Adrenal gland (tissue), 12 donors: ENCODE measurements around the gene SPPL2A. TPM values are rescaled to one million over a fixed set of nuclear protein-coding genes. Genes with fewer than 3 reads are reported as not detected.

Experiments used
- DNase-seq, 7 donors: peaks; one replicate each; pipeline ENCODE4 v3.0.0-alpha.2; 2019 to 2020
- H3K27ac ChIP-seq, 5 donors: fragments of 200-600 bp; sonication (generic) in 4 of 5; 1 replicate in 3 of 5; 2 replicates in 2 of 5; pipeline versions ENCODE4 v1.5.1 to v1.8.0; 2016 to 2020; ENCODE audit warnings: mild to moderate bottlenecking in 1 of 5
- H3K27me3 ChIP-seq: fragments of 200-600 bp; 2 replicates; pipeline ENCODE4 v1.8.0; 2021
- H3K36me3 ChIP-seq, 2 donors: fragments of 200-600 bp; replicated peaks in 1 of 2; 1 replicate in 1 of 2; 2 replicates in 1 of 2; pipeline versions ENCODE4 v1.5.1 to v1.8.0; 2018 to 2022
- H3K4me1 ChIP-seq, 2 donors: fragments of 200-600 bp; replicated peaks in 1 of 2; 1 replicate in 1 of 2; 2 replicates in 1 of 2; pipeline versions ENCODE4 v1.5.1 to v1.8.0; 2018 to 2021
- H3K4me3 ChIP-seq, 4 donors: fragments of 200-600 bp; sonication (generic) in 3 of 4; one replicate each; pipeline ENCODE4 v1.5.1; 2016 to 2018
- H3K9me3 ChIP-seq, 3 donors: fragments of 200-600 bp; sonication (generic) in 1 of 3; replicated peaks in 1 of 3; 1 replicate in 2 of 3; 2 replicates in 1 of 3; pipeline versions ENCODE4 v1.5.1 to v1.8.0; 2016 to 2021
- POLR2A ChIP-seq, 2 donors: fragments of 450-650 bp; IDR thresholded peaks; one replicate each; pipeline ENCODE4 v1.6.1; 2017; ENCODE audit warnings: antibody characterized with exemption in 2 of 2, mild to moderate bottlenecking in 2 of 2, moderate library complexity in 1 of 2
- WGBS, 4 donors: extraction: QIAGEN DNeasy Blood & Tissue Kit in 2 of 4; methylation state at CpG; one replicate each; pipeline versions ENCODE4 v1.1.5 to v1.1.7; 2013 to 2017; 5-methylcytosine and 5-hydroxymethylcytosine counted together
- intact Hi-C, 2 donors: fragments of 100-400 bp; cut with DNase I; formaldehyde crosslinking; loops; one replicate each; pipeline versions ENCODE4 v1.14.1 to v1.15.0; 2022 to 2023
- polyA plus RNA-seq, 3 donors: library from polyadenylated mRNA; stranded (reverse); fragments of 200-250 nt in 2 of 3; fragments of 350-450 nt in 1 of 3; fragmentation: Illumina TruSeq in 1 of 3; extraction: RNeasy Lipid Tissue Mini Kit (QIAGEN cat#74804) in 1 of 3; gene quantifications; one replicate each; pipeline ENCODE4 v1.2.3, GENCODE V29; 2013 to 2014
- total RNA-seq, 9 donors: library from RNA; depleted of rRNA in 4 of 9; stranded (reverse); fragments of >200 nt in 4 of 9; fragments of 120-200 nt in 1 of 9; fragmentation: NEBNext Ultra II Directional in 1 of 9; extraction: Animal tissue kit (Norgen Biotek cat#: 25700) in 1 of 9; gene quantifications; one replicate each; pipeline versions ENCODE4 v1.1.0 to v1.2.4, GENCODE V29; 2013 to 2023
- TF ChIP-seq, protein P1 (sequence below), 6 experiments: fragments of 450-650 bp in 4 of 6; fragments of 200-600 bp in 2 of 6; sonication (generic) in 1 of 6; IDR thresholded peaks; 1 replicate in 5 of 6; 2 replicates in 1 of 6; pipeline versions ENCODE4 v1.5.1 to v1.8.0; 2016 to 2021; ENCODE audit warnings: antibody characterized with exemption in 6 of 6, mild to moderate bottlenecking in 2 of 6, moderate library complexity in 1 of 6
- donor health status: healthy with polysubstance abuse.
- donor health status: Bipolar disorder and iron deficiency.
- donor health status: DM: yes; HTN: yes; CAD: no.
- donor health status: DM: no; HTN: no; CAD: no.
- donor health status: DM: no; HTN: no; CAD: no.
- donor health status: DM: yes; HTN: yes; CAD: no.

SPPL2A gene
- total and polyA plus RNA-seq, 12 donors, result 23.3 to 378 (median 127) TPM

DNA sequence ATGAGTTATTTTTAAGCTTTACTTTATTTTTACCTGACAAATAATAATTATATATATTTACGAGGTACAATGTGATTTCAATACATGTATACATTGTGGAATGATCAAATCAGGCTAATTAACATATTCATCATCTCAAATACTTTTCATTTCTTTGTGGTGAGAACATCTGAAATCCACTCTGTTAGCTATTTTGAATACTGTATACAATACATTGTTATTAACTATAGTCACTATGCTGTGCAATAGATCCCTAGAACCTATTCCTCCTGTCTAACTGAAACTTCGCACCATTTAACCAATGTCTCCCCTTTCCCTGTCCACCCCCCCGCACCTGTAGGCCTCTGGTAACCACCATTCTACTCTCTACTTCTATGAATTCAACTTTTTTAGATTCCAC, 7.9 kb upstream of the SPPL2A start:
- DNase-seq, result no peak
- no peaks in the 10 kb centered on the region for H3K36me3 ChIP-seq
- H3K27me3 ChIP-seq, result no peaks in the 10 kb centered on the region
- H3K27ac ChIP-seq, result no peak overlapping the region
- intact Hi-C loops, result no loop called here
- TF ChIP-seq, protein P1, sequence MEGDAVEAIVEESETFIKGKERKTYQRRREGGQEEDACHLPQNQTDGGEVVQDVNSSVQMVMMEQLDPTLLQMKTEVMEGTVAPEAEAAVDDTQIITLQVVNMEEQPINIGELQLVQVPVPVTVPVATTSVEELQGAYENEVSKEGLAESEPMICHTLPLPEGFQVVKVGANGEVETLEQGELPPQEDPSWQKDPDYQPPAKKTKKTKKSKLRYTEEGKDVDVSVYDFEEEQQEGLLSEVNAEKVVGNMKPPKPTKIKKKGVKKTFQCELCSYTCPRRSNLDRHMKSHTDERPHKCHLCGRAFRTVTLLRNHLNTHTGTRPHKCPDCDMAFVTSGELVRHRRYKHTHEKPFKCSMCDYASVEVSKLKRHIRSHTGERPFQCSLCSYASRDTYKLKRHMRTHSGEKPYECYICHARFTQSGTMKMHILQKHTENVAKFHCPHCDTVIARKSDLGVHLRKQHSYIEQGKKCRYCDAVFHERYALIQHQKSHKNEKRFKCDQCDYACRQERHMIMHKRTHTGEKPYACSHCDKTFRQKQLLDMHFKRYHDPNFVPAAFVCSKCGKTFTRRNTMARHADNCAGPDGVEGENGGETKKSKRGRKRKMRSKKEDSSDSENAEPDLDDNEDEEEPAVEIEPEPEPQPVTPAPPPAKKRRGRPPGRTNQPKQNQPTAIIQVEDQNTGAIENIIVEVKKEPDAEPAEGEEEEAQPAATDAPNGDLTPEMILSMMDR (IDR thresholded peaks at IDR 0.05), result no peak
- no peak for TF ChIP-seq POLR2A (IDR thresholded peaks at IDR 0.05)
- 90 to 95% (median 91%) methylated on average over 3 of the region's 3 CpGs for whole genome bisulfite sequencing, 4 donors
- H3K9me3 ChIP-seq, result no peaks in the 10 kb centered on the region
- no peaks in the 10 kb centered on the region for H3K4me1 ChIP-seq
- H3K4me3 ChIP-seq, result no peak overlapping the region

DNA sequence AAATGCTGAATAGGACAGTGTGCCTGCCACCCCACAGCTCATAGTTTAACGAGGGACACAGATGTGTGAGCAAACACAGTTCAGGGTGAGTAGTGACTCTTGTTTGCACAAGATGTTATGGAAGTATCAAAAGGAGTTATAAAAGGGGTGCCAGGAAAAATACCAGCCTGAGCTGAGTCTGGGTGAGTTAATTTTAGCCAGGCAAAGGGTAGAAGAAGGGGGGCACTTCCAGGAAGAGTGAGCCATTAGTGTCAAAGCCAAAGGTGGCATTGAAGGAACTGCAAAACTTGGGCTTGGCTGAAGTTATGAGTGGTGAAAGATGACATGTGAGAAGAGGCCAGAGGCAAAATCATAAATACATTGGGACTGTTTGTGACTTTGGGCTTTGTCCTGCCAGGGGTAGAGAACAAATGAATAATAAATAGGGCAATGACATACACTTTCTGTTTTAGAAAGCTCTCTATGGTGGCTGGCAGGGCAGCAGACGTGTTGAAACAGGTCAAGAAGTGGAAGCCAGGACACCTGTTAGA, 1.9 kb upstream of the SPPL2A start:
- Histone ChIP-seq H3K9me3 (no peaks in the 10 kb centered on the region), H3K4me3 (no peak overlapping the region), H3K27ac (no peak overlapping the region), H3K4me1 (peaks cover 8 to 22% of the 10 kb centered on the region in 2 donors), H3K36me3 (no peaks in the 10 kb centered on the region), H3K27me3 (no peaks in the 10 kb centered on the region)
- intact Hi-C loops, result loop anchor here in 1 of 2 donors (10.0 kb wide), 1 partner anchor 517 kb away; no protein-coding TSS in a partner anchor
- 67 to 70% (median 68%) methylated on average over 2 of the region's 2 CpGs for WGBS, 4 donors
- DNase-seq, result peak in 1 of 7 donors; percentile 57
- no peak for TF ChIP-seq POLR2A (IDR thresholded peaks at IDR 0.05)
- TF ChIP-seq, protein P1 (IDR thresholded peaks at IDR 0.05), result no peak

DNA sequence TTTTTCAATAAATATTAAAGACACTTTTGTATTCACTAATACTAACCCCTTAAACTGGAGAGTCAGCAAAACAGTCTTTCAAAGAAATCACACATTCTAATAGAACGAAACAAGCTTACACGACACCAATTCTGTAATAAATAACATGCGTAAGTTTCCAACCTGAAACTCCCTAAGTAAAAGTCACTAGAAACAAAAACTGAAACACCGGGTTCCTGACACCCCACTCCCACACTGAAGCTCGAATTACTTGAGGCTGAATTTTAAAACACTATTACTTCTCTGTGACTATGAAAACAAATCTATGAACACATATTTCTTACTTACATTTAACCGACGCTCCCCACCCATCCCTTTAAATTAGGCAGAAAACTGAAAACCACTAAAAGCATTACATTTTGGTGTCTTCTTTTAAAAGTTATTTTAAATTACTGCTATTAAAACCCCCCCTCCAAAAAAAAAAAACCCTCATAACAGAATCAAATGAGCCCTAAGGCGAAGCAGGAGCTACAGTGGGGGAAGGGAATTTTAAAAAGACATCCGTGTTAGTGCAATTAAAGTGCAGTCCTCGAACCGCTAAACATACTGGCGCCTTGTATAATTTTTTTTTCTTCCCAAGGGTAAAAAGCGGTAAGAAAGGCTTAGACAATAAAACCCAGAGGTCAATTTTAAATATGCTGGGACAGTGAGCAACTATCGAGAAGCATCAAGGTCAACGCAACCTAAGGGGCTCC, 878 bp downstream of the SPPL2A start:
- intact Hi-C loops, result loop anchor here in 1 of 2 donors (10.0 kb wide), 1 partner anchor 520 kb away; no protein-coding TSS in a partner anchor
- H3K4me1 ChIP-seq, result peaks cover 11 to 31% of the 10 kb centered on the region in 2 donors
- WGBS, 4 donors, result 1% methylated on average over 15 of the region's 15 CpGs

DNA sequence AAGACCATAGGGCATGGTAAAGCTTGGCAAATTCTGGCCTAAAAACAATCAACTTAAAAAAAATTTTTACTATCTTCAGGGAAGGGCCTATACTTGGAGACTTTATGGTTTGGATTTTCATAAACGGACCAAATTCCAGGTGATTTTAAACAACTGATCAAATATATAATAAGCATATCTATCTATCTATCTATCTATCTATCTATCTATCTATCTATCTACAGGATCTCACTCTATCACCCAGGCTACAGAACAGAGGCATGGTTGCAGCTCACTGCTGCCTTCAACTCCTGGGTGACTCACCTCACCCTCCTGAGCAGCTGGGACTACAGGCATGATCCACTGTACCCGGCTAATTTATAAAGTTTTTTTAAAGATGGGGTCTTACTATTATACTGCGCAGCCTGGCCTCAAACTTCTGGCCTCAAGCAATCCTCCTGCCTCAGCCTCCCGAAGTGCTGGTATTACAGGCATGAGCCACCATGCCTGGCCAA, 6.7 kb downstream of the SPPL2A start:
- Histone ChIP-seq H3K27me3 (no peaks in the 10 kb centered on the region), H3K4me3 (no peak overlapping the region), H3K36me3 (no peaks in the 10 kb centered on the region), H3K27ac (peak overlapping the region in 1 of 5 donors; percentile 22), H3K9me3 (no peaks in the 10 kb centered on the region), H3K4me1 (peaks cover 22 to 33% of the 10 kb centered on the region in 2 donors)
- WGBS, 4 donors, result 78 to 83% (median 82%) methylated on average over 4 of the region's 4 CpGs
- no peak for TF ChIP-seq POLR2A (IDR thresholded peaks at IDR 0.05)
- TF ChIP-seq, protein P1 (IDR thresholded peaks at IDR 0.05), result no peak
- peak in 4 of 7 donors; percentile 32 to 47 (median 38) for DNase-seq
- intact Hi-C loops, result loop anchor here in 1 of 2 donors (10.0 kb wide), 1 partner anchor 64 kb away; no protein-coding TSS in a partner anchor

More for the DNA sequence above, 878 bp downstream of the SPPL2A start:
- peak overlapping the region; percentile 52 to 89 (median 66) for H3K4me3 ChIP-seq
- no peak for DNase-seq
- H3K27ac ChIP-seq, result peak overlapping the region; percentile 77 to 98 (median 96)
- no peaks in the 10 kb centered on the region for H3K27me3 ChIP-seq
- H3K9me3 ChIP-seq, result no peaks in the 10 kb centered on the region
- no peak for TF ChIP-seq POLR2A (IDR thresholded peaks at IDR 0.05)
- TF ChIP-seq, protein P1 (IDR thresholded peaks at IDR 0.05), result no peak
- no peaks in the 10 kb centered on the region for H3K36me3 ChIP-seq
